Smooth muscle cell (in vitro differentiated cells): ENCODE measurements around the gene PRICKLE1. TPM values are rescaled to one million over a fixed set of nuclear protein-coding genes. Genes with fewer than 3 reads are reported as not detected.

ENCODE experiments used
- DNase-seq: peaks from one replicate; lab custom pipeline; 2025; ENCODE audit not compliant: unreplicated experiment; lab: John Stamatoyannopoulos, UW
- H2AFZ ChIP-seq: fragments of 200-600 bp; sonication (generic); 2 replicates; pipeline ENCODE4 v1.6.0; 2016; ENCODE audit warnings: antibody characterized with exemption, low read depth, mild to moderate bottlenecking
- H3F3A ChIP-seq: fragments of 200-600 bp; sonication (generic); 2 replicates; pipeline ENCODE4 v1.6.0; 2017; ENCODE audit warnings: antibody characterized with exemption, low read depth
- H3K27ac ChIP-seq: fragments of 200-600 bp; sonication (generic); 2 replicates; pipeline ENCODE4 v1.5.1; 2016; ENCODE audit warnings: low read depth, mild to moderate bottlenecking
- H3K27me3 ChIP-seq: fragments of 200-600 bp; sonication (generic); 2 replicates; pipeline ENCODE4 v1.6.1; 2016; ENCODE audit warnings: low read depth, mild to moderate bottlenecking
- H3K36me3 ChIP-seq: fragments of 200-600 bp; sonication (generic); 2 replicates; pipeline ENCODE4 v1.5.1; 2016; ENCODE audit warnings: low read depth
- H3K4me1 ChIP-seq: fragments of 200-600 bp; sonication (generic); 2 replicates; pipeline ENCODE4 v1.5.1; 2016; ENCODE audit warnings: low read depth
- H3K4me2 ChIP-seq: fragments of 200-600 bp; sonication (generic); 2 replicates; pipeline ENCODE4 v1.6.0; 2016; ENCODE audit warnings: mild to moderate bottlenecking
- H3K4me3 ChIP-seq: fragments of 200-600 bp; sonication (generic); 2 replicates; pipeline ENCODE4 v1.5.1; 2016; ENCODE audit warnings: mild to moderate bottlenecking
- H3K79me2 ChIP-seq: fragments of 200-600 bp; sonication (generic); 2 replicates; pipeline ENCODE4 v1.6.0; 2016; ENCODE audit warnings: low read depth, mild to moderate bottlenecking
- H3K9ac ChIP-seq: fragments of 200-600 bp; sonication (generic); 2 replicates; pipeline ENCODE4 v1.6.0; 2016; ENCODE audit warnings: low read depth
- H3K9me3 ChIP-seq: fragments of 200-600 bp; sonication (generic); replicated peaks from 2 replicates; pipeline ENCODE4 v1.5.1; 2016; ENCODE audit warnings: low read depth
- H4K20me1 ChIP-seq: fragments of 200-600 bp; sonication (generic); 2 replicates; pipeline ENCODE4 v1.6.0; 2016; ENCODE audit warnings: low read depth
- CTCF ChIP-seq: fragments of 200-600 bp; sonication (generic); IDR thresholded peaks from 2 replicates; pipeline ENCODE4 v1.5.1; 2017; ENCODE audit warnings: borderline replicate concordance, mild to moderate bottlenecking, antibody characterized with exemption; ENCODE audit not compliant: insufficient read depth, poor library complexity, severe bottlenecking
- WGBS: methylation state at CpG from one replicate; pipeline ENCODE4 v1.1.7; 2016; ENCODE audit warnings: low lambda C conversion rate; 5-methylcytosine and 5-hydroxymethylcytosine counted together
- polyA plus RNA-seq: library from polyadenylated mRNA; unstranded; fragments of >200 nt; fragmentation: Nextera tagmentation; extraction: Ambion mirVana; gene quantifications from 2 replicates; pipeline ENCODE4 v1.2.1, GENCODE V29; 2016
- total RNA-seq: library from RNA; depleted of rRNA; stranded (reverse); fragments of >200 nt; gene quantifications from 2 replicates; pipeline ENCODE4 v1.2.3, GENCODE V29; 2014

Gene PRICKLE1
- total and polyA plus RNA-seq, 2 experiments from 2014 or later = 45.7 to 55.4 TPM

- Histone ChIP-seq H3K27ac (no peak overlapping the region), H3K36me3 (peaks cover 2% of the 10 kb centered on the region), H4K20me1 (no peaks in the 10 kb centered on the region), H3K4me1 (peaks cover 8% of the 10 kb centered on the region), H2AFZ (no peak overlapping the region), H3K4me3 (no peak overlapping the region), H3F3A (no peaks in the 10 kb centered on the region), H3K9me3 (no peaks in the 10 kb centered on the region), H3K27me3 (no peaks in the 10 kb centered on the region), H3K4me2 (no peak overlapping the region), H3K79me2 (no peaks in the 10 kb centered on the region), H3K9ac (no peak overlapping the region)
- no peak for TF ChIP-seq CTCF
- no peak for DNase-seq
- 94% methylated on average over 11 of the region's 16 CpGs for WGBS
These were observed 143.7 kb downstream of the PRICKLE1 start for GRCh38 chr12:42445891-42446290.

GRCh38 chr12:42444192-42444943 lies 145.2 kb downstream of the PRICKLE1 start:
- no peak overlapping the region for H3K9ac ChIP-seq
- H3K4me2 ChIP-seq = no peak overlapping the region
- H2AFZ ChIP-seq = no peak overlapping the region
- no peaks in the 10 kb centered on the region for H4K20me1 ChIP-seq
- no peaks in the 10 kb centered on the region for H3K9me3 ChIP-seq
- no peaks in the 10 kb centered on the region for H3K27me3 ChIP-seq
- no peak overlapping the region for H3K27ac ChIP-seq
- no peak overlapping the region for H3K4me3 ChIP-seq
- TF ChIP-seq CTCF = no peak
- 74% methylated on average over 7 of the region's 7 CpGs for WGBS
- H3K4me1 ChIP-seq = peaks cover 8% of the 10 kb centered on the region
- H3K79me2 ChIP-seq = no peaks in the 10 kb centered on the region
- DNase-seq = no peak
- H3K36me3 ChIP-seq = peaks cover 2% of the 10 kb centered on the region
- no peaks in the 10 kb centered on the region for H3F3A ChIP-seq

GRCh38 chr12:42442888-42443287 lies 146.7 kb downstream of the PRICKLE1 start:
- H3K4me1 ChIP-seq = peaks cover 8% of the 10 kb centered on the region
- no peaks in the 10 kb centered on the region for H3K79me2 ChIP-seq
- peaks cover under 1% of the 10 kb centered on the region for H3K36me3 ChIP-seq
- H3K9ac ChIP-seq = no peak overlapping the region
- H3F3A ChIP-seq = no peaks in the 10 kb centered on the region
- no peaks in the 10 kb centered on the region for H4K20me1 ChIP-seq
- no peaks in the 10 kb centered on the region for H3K27me3 ChIP-seq
- H3K9me3 ChIP-seq = no peaks in the 10 kb centered on the region
- WGBS = 90% methylated on average over 8 of the region's 8 CpGs
- H3K4me2 ChIP-seq = no peak overlapping the region
- TF ChIP-seq CTCF = no peak
- no peak overlapping the region for H3K27ac ChIP-seq
- no peak for DNase-seq
- no peak overlapping the region for H2AFZ ChIP-seq
- no peak overlapping the region for H3K4me3 ChIP-seq

GRCh38 chr12:42442311-42442759 lies 147.2 kb downstream of the PRICKLE1 start:
- Histone ChIP-seq H2AFZ (no peak overlapping the region), H3K9me3 (no peaks in the 10 kb centered on the region)
- 76% methylated on average over 19 of the region's 19 CpGs for WGBS

More at GRCh38 chr12:42442311-42442759, 147.2 kb downstream of the PRICKLE1 start:
- Histone ChIP-seq H3F3A (no peaks in the 10 kb centered on the region), H4K20me1 (no peaks in the 10 kb centered on the region), H3K4me3 (no peak overlapping the region), H3K4me1 (peaks cover 5% of the 10 kb centered on the region), H3K4me2 (no peak overlapping the region), H3K9ac (no peak overlapping the region), H3K79me2 (no peaks in the 10 kb centered on the region), H3K36me3 (no peaks in the 10 kb centered on the region), H3K27me3 (no peaks in the 10 kb centered on the region), H3K27ac (no peak overlapping the region)
- TF ChIP-seq CTCF = no peak
- DNase-seq = no peak
